Stimulated activated CD4-positive, alpha-beta T cell treated with anti-CD3 and anti-CD28 coated beads, Interleukin-4, amount 100 ng/mL, for 24 hours (primary cell): ENCODE measurements around the gene NTNG2.

Experiments used
- DNase-seq: peaks from one replicate; pipeline ENCODE4 v3.0.0-alpha.2; 2020

Gene NTNG2

GRCh38 chr9:132207839-132208615 is 46.2 kb downstream of the NTNG2 start:
- no peak for DNase-seq

- no peak for DNase-seq
Measured at GRCh38 chr9:132209228-132209627, 47.4 kb downstream of the NTNG2 start.

GRCh38 chr9:132210472-132211145 is 48.8 kb downstream of the NTNG2 start:
- DNase-seq: peak; percentile 11

GRCh38 chr9:132211570-132211969 is 49.7 kb downstream of the NTNG2 start:
- DNase-seq: no peak

GRCh38 chr9:132214027-132214622 is 52.3 kb downstream of the NTNG2 start:
- DNase-seq: no peak

GRCh38 chr9:132216861-132217619 is 55.2 kb downstream of the NTNG2 start:
- no peak for DNase-seq

GRCh38 chr9:132218208-132218607 is 56.4 kb downstream of the NTNG2 start:
- no peak for DNase-seq

GRCh38 chr9:132221941-132222340 is 60.1 kb downstream of the NTNG2 start:
- DNase-seq: no peak

- no peak for DNase-seq
Measured at GRCh38 chr9:132224645-132225044, 62.8 kb downstream of the NTNG2 start.

GRCh38 chr9:132226571-132227430 is 64.9 kb downstream of the NTNG2 start:
- no peak for DNase-seq

- no peak for DNase-seq
Measured at GRCh38 chr9:132228062-132228461, 66.2 kb downstream of the NTNG2 start.

- DNase-seq: no peak
Measured at GRCh38 chr9:132230605-132231004, 68.7 kb downstream of the NTNG2 start.

GRCh38 chr9:132231019-132231701 is 69.3 kb downstream of the NTNG2 start:
- no peak for DNase-seq

GRCh38 chr9:132232522-132232921 is 70.7 kb downstream of the NTNG2 start:
- DNase-seq: no peak

GRCh38 chr9:132233138-132233537 is 71.3 kb downstream of the NTNG2 start:
- DNase-seq: no peak

- DNase-seq: no peak
Measured at GRCh38 chr9:132234535-132234934, 72.7 kb downstream of the NTNG2 start.

- no peak for DNase-seq
Measured at GRCh38 chr9:132235125-132235524, 73.3 kb downstream of the NTNG2 start.

GRCh38 chr9:132235894-132236661 is 74.2 kb downstream of the NTNG2 start:
- peak; percentile 83 for DNase-seq

GRCh38 chr9:132236662-132237311 is 74.9 kb downstream of the NTNG2 start:
- DNase-seq: no peak

GRCh38 chr9:132237481-132237880 is 75.6 kb downstream of the NTNG2 start:
- no peak for DNase-seq
